GM19328 (cell line): ENCODE results near the gene TMX2.
"Not testable (repeated sequence)": the region's sequence is repeated elsewhere in the genome, so short reads cannot be mapped to it uniquely, and the experiment has no call there.

Experiments used
- ATAC-seq: cut with Tn5 transposase; IDR thresholded peaks from one replicate; pipeline ENCODE4 v1.9.1; 2021; ENCODE audit warnings: mild to moderate bottlenecking, moderate library complexity; ENCODE audit not compliant: unreplicated experiment

TMX2 gene

GRCh38 chr11:57711414-57712255, 758 bp upstream of the TMX2 start, which contains the start of gene MED19:
MED19 (minus strand) TSS chr11:57712215; CDS start chr11:57712179, 36 bp downstream.
- ATAC-seq, result peak; percentile 39

GRCh38 chr11:57713835-57714234, 1.4 kb downstream of the TMX2 start:
- no peak for ATAC-seq

- ATAC-seq, result not testable (repeated sequence)
Observed at GRCh38 chr11:57716726-57717125, 4.3 kb downstream of the TMX2 start.

- no peak for ATAC-seq
Observed at GRCh38 chr11:57727185-57727584, 14.8 kb downstream of the TMX2 start.

- ATAC-seq, result no peak
Observed at GRCh38 chr11:57728829-57729228, 16.4 kb downstream of the TMX2 start.

DNA sequence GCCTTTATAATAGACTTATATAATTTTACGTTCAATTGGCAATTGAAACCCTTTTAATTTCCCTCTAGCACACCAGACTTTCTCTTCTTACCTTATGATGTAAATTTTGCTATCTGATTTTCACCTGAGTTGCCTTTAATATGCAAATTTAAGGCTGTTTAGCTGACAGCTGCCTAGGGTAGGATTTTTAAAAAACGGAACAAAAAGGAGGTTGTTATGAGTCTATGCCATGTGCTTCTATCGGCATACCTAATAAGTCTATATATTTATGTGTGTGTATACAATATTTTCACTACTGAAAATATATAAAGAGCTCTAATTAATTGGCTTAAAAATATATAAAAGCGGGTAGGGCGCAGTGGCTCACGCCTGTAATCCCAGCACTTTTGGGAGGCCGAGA, 17.1 kb downstream of the TMX2 start:
- peak; percentile 50 for ATAC-seq

GRCh38 chr11:57732661-57733060, 20.3 kb downstream of the TMX2 start:
- no peak for ATAC-seq

DNA sequence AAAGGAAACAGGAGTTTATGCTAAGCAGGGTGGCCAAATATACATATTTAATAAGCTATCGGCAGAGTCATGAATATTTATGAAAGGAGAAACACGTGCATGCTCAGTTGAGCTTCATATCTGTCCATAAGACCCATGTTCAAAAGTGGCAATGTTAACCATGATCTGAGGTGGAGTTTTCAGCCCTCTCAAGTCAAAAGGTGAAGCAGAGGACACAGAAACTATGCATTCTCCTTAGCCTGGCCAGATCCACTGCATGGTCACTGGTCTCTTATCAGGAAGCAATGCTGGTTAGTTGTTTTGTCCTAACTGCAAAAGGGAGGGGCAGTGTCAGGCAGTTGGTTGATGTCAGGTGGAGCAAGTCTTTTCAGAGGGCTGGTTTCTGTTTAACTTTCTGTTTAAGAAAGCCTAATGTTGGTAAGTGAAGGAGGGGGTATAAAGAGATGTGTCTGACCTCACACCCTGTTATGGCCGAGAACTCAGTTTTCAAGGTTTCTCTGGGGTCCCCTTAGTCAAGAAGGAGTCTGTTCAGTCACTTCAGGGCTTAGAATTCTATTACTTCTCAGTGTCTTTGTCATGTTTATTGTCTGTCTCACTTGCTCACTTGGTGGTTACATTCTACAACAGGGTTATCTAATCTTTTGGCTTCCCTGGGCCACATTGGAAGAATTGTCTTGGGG, 23.4 kb downstream of the TMX2 start:
- ATAC-seq, result no peak

DNA sequence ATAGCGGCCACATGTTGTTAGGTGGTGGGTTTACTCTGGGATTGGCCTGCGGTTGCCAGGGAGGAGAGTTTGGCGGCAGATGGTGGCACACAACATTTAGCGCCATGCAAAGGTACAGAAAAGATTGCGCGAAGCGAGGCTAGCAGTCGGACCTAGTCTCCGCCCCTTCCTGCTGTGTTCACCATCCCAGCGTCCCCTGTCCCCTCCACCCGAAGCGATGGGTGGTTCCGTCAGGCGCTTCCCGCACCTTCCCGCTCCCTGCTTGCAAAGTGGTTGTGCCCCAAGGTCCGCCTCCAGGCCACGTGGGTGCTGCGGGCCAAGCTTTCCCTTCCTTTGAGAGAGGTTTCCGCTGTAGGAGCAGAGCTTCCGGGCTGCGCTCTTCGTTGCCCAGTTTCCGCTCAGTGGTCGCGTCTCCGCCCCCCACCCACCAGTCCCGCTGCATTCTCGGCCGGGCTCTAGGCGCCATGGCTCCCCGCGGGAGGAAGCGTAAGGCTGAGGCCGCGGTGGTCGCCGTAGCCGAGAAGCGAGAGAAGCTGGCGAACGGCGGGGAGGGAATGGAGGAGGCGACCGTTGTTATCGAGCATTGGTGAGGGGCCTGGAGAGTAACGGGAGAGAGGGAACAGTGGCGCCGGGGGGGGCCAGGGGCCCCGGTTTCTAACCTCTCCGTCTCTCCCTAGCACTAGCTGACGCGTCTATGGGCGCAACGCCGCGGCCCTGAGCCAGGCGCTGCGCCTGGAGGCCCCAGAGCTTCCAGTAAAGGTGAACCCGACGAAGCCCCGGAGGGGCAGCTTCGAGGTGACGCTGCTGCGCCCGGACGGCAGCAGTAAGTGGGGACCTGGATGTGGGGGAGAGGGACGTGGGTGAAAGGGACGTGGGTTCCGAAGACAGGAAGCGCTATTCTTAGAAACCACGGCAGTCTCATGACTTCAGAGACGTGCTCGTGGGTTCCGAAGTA, 29.0 kb downstream of the TMX2 start, which contains the start of gene SELENOH:
SELENOH (plus strand) TSS at position 360 of the 955 bp plus-strand sequence; CDS start at position 465, 105 bp downstream.
- peak; percentile 88 for ATAC-seq

DNA sequence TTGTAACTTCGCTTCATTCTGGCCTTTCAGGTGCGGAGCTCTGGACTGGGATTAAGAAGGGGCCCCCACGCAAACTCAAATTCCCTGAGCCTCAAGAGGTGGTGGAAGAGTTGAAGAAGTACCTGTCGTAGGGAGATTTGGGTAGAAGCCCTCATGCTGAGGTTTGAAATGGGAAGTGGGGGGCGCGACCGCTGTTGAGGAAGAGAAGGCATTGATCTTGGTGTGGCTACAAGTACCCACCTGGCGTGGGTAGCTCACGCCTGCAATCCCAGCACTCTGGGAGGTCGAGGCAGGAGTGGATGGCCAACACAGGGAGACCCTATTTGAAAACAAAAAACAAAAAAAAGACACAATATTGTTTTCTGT, 29.7 kb downstream of the TMX2 start:
- no peak for ATAC-seq

DNA sequence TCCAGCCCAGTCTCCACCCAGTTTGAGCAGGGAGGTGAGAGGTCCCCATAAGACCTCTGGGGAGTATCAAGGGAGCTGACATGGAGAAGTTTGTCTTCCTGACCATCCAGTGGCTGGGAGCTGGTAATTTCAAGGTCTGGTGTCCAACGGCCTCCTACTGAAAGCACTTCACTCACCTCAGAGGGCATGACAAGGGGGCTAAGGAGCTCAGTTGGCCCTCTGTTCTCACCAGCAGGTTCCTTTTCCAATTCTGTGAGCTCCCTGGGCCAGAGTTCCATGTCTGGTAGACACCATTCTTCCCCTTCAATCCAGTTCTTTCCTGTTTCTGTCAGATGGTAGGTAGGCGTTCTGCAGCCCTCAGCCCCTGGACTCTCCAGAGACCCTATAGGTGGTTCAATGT, 32.0 kb downstream of the TMX2 start:
- ATAC-seq, result no peak

DNA sequence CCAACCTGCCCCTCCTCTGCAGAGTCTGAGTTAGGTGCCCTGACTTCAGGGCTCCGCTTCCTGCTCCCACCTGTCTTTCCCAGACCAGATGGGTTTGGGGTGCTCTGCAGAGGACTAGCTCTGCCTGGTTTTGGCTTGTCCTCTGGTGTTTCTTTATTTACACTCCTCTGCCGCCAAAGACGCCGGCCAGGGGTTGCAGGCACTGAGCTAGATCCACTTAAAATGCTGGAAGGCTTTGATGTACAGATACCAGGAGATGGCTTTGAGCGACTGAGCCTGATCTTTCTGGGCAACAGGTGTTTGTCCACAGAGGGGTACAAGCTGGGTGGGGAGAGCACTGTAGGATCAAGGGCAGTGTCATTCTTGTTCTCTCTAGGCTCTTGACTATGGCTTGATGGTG, 32.8 kb downstream of the TMX2 start:
- no peak for ATAC-seq

GRCh38 chr11:57746920-57747319, 34.5 kb downstream of the TMX2 start:
- no peak for ATAC-seq

DNA sequence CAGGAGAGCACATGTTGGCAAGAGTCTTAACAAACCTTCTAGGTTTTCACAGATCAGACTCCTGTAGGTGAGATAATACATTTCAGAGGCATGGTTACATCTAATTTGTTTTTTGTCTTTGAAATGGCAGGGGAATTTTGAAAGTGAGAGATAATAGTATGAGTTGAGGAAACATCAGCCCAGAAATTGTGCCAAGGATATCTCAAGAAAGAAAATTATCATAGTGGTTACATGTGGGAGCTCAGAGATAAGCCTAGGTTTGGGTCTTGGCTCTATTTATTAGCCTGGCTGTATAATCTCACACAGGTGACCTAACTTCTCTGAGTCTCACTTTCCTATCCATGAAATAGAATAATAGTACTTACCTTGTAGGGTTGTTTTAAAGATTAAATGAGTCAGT, 38.8 kb downstream of the TMX2 start:
- no peak for ATAC-seq

DNA sequence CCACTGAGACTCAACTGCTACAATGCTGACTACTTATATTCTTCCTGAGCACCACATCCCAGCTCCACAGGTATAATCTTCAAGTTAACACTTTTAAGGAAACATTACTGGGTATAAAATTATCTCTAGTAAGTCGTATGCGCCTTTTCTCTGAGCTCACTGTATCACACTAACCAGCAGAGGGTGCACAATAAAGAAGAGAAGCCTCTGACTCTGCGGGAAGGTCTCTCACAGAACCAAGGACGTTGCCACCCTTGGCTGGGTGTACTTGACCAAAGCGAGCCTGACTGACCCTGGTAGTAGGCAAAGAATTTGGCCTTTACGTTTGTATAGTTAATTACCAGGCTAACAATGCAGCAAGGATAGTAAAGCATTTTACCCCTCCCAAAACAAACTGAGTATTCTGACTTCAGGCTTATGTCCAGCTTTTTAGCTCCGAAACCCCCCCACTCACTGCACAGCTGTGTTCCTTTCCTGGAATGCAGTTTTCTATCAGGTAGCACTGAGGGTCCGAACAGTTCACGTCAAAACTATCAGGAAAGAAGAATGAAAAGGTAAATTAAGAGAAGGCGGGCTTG, 39.4 kb downstream of the TMX2 start, which contains the start of gene BTBD18:
BTBD18 (minus strand) TSS at position 144 of the 578 bp plus-strand sequence. CDS start 631 bp downstream, outside the sequence.
- no peak for ATAC-seq

DNA sequence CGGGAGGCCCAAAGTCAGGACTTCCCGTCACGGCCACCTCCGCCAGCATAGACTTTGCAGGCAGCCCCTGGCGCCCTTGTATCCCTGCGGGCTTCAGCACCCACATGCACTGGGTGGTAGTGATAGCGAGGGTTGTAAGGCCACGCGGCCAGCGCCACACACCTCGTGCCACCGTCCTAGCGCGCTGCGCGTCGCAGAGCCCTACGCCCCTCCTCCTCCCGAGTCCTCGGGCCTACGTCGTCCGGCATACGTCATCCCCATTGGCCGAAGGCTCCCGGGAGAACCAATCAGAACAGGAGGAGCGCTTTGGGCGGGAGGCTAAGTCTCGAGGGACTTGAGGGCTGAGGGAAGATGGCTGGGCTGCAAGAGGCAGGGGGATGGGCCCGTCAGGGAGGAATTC, 40.6 kb downstream of the TMX2 start:
- ATAC-seq, result no peak

- ATAC-seq, result no peak
Observed at GRCh38 chr11:57758174-57758573, 45.8 kb downstream of the TMX2 start.

- ATAC-seq, result peak; percentile 86
Observed at GRCh38 chr11:57761301-57762234, 49.2 kb downstream of the TMX2 start, which contains the start of gene CTNND1. CTNND1 (plus strand) TSS chr11:57761802; CDS start chr11:57791479, 29,677 bp downstream.

DNA sequence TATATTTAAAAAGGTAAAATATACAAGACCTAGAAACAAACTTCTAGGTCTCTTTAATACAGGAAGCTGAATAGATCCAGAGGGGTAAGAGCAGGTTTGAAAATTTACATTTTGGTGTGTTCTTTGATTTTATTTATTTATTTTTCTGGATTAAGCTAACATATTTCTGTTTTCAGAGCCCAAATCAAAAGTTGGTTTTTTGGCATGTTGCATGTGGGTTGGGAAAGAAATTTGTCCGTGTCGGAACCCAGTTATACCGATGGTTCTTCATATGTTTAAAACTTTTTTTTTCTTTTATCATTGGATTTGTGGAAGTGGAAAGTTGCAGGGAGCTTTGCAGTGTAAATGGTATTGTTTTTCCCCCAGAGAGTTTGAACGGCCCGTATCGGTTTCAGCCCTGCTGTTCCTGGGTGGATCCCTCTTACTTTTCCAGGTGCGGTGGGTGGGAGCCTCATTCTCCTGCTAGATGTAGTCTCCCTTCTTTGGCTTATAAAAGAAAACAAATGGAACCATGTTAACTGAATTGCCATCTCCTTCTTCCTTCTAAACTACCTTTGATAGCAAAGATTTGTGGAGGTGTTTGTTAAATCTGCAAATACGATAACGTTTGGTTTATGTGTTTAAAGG, 50.0 kb downstream of the TMX2 start:
- ATAC-seq, result no peak
